ENCODE data around the gene GPX8. TPM values are rescaled to one million over a fixed set of nuclear protein-coding genes. Genes with fewer than 3 reads are reported as not detected.

Gene GPX8
- total and polyA plus RNA-seq, 4 donors = 0.68 to 1.2 (median 1.0) TPM

GRCh38 chr5:55123365-55123764 lies 36.6 kb upstream of the GPX8 start:
- no peak overlapping the region for H3K4me3 ChIP-seq (ENCODE audit: low read depth in 1 of 3, low read length in 3 of 3)
- no peak overlapping the region for H3K9ac ChIP-seq (ENCODE audit: low read depth in 1 of 2, low read length in 2 of 2)
- WGBS = 75% methylated on average over 3 of the region's 3 CpGs
- H3K9me3 ChIP-seq (ENCODE audit: control insufficient read depth in 4 of 4, low read length in 3 of 4) = no peaks in the 10 kb centered on the region
- H3K4me1 ChIP-seq (ENCODE audit: control insufficient read depth in 4 of 4, insufficient read depth in 4 of 4, low read length in 3 of 4) = no peaks in the 10 kb centered on the region
- H3K27ac ChIP-seq (ENCODE audit: low read depth in 1 of 2, low read length in 2 of 2) = no peak overlapping the region
- H3K36me3 ChIP-seq (ENCODE audit: control insufficient read depth in 4 of 4, insufficient read depth in 3 of 4, low read depth in 1 of 4, low read length in 3 of 4) = no peaks in the 10 kb centered on the region
- TF ChIP-seq NR2F2 (IDR thresholded peaks at IDR 0.05) (no peak), FOXA2 (IDR thresholded peaks at IDR 0.05) (no peak), GABPA (IDR thresholded peaks at IDR 0.05 in 1 of 2, conservative IDR thresholded peaks at IDR 0.05 in 1 of 2) (no peak), RXRA (IDR thresholded peaks at IDR 0.05) (no peak), HNF4A (conservative IDR thresholded peaks at IDR 0.05) (no peak), TAF1 (conservative IDR thresholded peaks at IDR 0.05) (no peak), SP1 (IDR thresholded peaks at IDR 0.05) (no peak), EGR1 (IDR thresholded peaks at IDR 0.05; ENCODE audit: low read depth in 2 of 2) (no peak), REST (IDR thresholded peaks at IDR 0.05) (no peak), JUND (IDR thresholded peaks at IDR 0.05) (no peak), FOXA1 (IDR thresholded peaks at IDR 0.05) (no peak)
- TF ChIP-seq, protein P1, sequence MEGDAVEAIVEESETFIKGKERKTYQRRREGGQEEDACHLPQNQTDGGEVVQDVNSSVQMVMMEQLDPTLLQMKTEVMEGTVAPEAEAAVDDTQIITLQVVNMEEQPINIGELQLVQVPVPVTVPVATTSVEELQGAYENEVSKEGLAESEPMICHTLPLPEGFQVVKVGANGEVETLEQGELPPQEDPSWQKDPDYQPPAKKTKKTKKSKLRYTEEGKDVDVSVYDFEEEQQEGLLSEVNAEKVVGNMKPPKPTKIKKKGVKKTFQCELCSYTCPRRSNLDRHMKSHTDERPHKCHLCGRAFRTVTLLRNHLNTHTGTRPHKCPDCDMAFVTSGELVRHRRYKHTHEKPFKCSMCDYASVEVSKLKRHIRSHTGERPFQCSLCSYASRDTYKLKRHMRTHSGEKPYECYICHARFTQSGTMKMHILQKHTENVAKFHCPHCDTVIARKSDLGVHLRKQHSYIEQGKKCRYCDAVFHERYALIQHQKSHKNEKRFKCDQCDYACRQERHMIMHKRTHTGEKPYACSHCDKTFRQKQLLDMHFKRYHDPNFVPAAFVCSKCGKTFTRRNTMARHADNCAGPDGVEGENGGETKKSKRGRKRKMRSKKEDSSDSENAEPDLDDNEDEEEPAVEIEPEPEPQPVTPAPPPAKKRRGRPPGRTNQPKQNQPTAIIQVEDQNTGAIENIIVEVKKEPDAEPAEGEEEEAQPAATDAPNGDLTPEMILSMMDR (IDR thresholded peaks at IDR 0.05; ENCODE audit: low read depth, low read length, missing input control) = no peak
- TF ChIP-seq, protein P2, sequence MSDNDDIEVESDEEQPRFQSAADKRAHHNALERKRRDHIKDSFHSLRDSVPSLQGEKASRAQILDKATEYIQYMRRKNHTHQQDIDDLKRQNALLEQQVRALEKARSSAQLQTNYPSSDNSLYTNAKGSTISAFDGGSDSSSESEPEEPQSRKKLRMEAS (IDR thresholded peaks at IDR 0.05) = no peak
- TF ChIP-seq, protein P3, sequence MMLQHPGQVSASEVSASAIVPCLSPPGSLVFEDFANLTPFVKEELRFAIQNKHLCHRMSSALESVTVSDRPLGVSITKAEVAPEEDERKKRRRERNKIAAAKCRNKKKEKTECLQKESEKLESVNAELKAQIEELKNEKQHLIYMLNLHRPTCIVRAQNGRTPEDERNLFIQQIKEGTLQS (IDR thresholded peaks at IDR 0.05) = no peak
- no peak for DNase-seq (ENCODE audit: low spot score)
- no peaks in the 10 kb centered on the region for H3K27me3 ChIP-seq (ENCODE audit: control insufficient read depth in 4 of 4, insufficient read depth in 4 of 4, low read length in 3 of 4)

GRCh38 chr5:55134053-55134722 lies 25.8 kb upstream of the GPX8 start:
- 74% methylated on average over 5 of the region's 5 CpGs for WGBS
- Histone ChIP-seq H3K4me3 (ENCODE audit: low read depth in 1 of 3, low read length in 3 of 3) (no peak overlapping the region), H3K9me3 (ENCODE audit: control insufficient read depth in 4 of 4, low read length in 3 of 4) (no peaks in the 10 kb centered on the region), H3K27ac (ENCODE audit: low read depth in 1 of 2, low read length in 2 of 2) (no peak overlapping the region), H3K4me1 (ENCODE audit: control insufficient read depth in 4 of 4, insufficient read depth in 4 of 4, low read length in 3 of 4) (no peaks in the 10 kb centered on the region), H3K27me3 (ENCODE audit: control insufficient read depth in 4 of 4, insufficient read depth in 4 of 4, low read length in 3 of 4) (no peaks in the 10 kb centered on the region), H3K9ac (ENCODE audit: low read depth in 1 of 2, low read length in 2 of 2) (no peak overlapping the region), H3K36me3 (ENCODE audit: control insufficient read depth in 4 of 4, insufficient read depth in 3 of 4, low read depth in 1 of 4, low read length in 3 of 4) (no peaks in the 10 kb centered on the region)
- TF ChIP-seq YY1 (IDR thresholded peaks at IDR 0.05) (no peak), HNF4G (IDR thresholded peaks at IDR 0.05) (no peak), GABPA (IDR thresholded peaks at IDR 0.05 in 1 of 2, conservative IDR thresholded peaks at IDR 0.05 in 1 of 2) (no peak), HNF4A (conservative IDR thresholded peaks at IDR 0.05) (no peak)
- DNase-seq (ENCODE audit: low spot score) = no peak

Measured in liver (tissue), 9 donors.